ENCODE measurements around the gene SDHAF1.

DNA sequence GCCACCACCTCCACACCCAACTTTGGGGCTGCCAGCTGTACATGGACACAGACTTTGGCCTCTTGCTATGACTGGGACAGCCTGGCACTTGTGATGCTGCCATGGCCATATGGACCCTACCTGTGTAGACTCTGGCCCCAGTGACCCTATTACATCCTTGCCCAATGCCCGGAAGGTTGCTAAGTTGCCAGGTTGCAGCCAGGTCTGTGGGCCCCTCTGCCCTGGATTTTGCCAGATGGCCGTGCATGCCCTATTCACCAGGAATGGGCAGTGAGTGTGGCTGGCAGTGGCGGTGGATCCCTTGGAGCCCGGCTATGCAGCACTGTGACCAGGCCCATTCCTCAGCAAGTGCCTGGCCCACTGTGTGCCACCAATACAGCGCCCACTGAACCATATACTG is 8.9 kb upstream of the SDHAF1 start:
- TF ChIP-seq, protein P1, sequence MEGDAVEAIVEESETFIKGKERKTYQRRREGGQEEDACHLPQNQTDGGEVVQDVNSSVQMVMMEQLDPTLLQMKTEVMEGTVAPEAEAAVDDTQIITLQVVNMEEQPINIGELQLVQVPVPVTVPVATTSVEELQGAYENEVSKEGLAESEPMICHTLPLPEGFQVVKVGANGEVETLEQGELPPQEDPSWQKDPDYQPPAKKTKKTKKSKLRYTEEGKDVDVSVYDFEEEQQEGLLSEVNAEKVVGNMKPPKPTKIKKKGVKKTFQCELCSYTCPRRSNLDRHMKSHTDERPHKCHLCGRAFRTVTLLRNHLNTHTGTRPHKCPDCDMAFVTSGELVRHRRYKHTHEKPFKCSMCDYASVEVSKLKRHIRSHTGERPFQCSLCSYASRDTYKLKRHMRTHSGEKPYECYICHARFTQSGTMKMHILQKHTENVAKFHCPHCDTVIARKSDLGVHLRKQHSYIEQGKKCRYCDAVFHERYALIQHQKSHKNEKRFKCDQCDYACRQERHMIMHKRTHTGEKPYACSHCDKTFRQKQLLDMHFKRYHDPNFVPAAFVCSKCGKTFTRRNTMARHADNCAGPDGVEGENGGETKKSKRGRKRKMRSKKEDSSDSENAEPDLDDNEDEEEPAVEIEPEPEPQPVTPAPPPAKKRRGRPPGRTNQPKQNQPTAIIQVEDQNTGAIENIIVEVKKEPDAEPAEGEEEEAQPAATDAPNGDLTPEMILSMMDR (IDR thresholded peaks at IDR 0.05) = no peak
- TF ChIP-seq POLR2A (IDR thresholded peaks at IDR 0.05) = no peak
